GM23338 (cell line): ENCODE results near the gene NR1D1. TPM values are rescaled to one million over a fixed set of nuclear protein-coding genes. Genes with fewer than 3 reads are reported as not detected.
A peak's percentile ranks its signal among the peaks of the same experiment; 100 is the strongest.

ENCODE experiments used
- ATAC-seq: fragments of 200-7000 bp; cut with Tn5 transposase; 3 replicates; pipeline ENCODE4 v1.9.1; 2020
- DNase-seq: peaks from one replicate; pipeline ENCODE4 v3.0.0-alpha.2; 2015; ENCODE audit warnings: low spot score
- H2AFZ ChIP-seq: fragments of 200-600 bp; sonication (generic); 2 replicates; pipeline ENCODE4 v1.8.0; 2016; ENCODE audit warnings: antibody characterized with exemption, mild to moderate bottlenecking, moderate library complexity
- H3F3A ChIP-seq: fragments of 200-600 bp; sonication (generic); replicated peaks from 2 replicates; pipeline ENCODE4 v1.8.0; 2017; ENCODE audit warnings: antibody characterized with exemption, mixed run types, low read depth
- H3K27ac ChIP-seq: fragments of 200-600 bp; sonication (generic); 2 replicates; pipeline ENCODE4 v1.6.1; 2016; ENCODE audit warnings: low read depth
- H3K27me3 ChIP-seq: fragments of 200-600 bp; sonication (generic); 2 replicates; pipeline ENCODE4 v1.8.0; 2016; ENCODE audit warnings: mild to moderate bottlenecking, mixed run types, moderate library complexity; ENCODE audit not compliant: insufficient read depth
- H3K36me3 ChIP-seq: fragments of 200-600 bp; sonication (generic); 2 replicates; pipeline ENCODE4 v1.8.0; 2016; ENCODE audit warnings: mild to moderate bottlenecking; ENCODE audit not compliant: insufficient read depth
- H3K4me1 ChIP-seq: fragments of 200-600 bp; sonication (generic); 2 replicates; pipeline ENCODE4 v1.8.0; 2016; ENCODE audit warnings: mild to moderate bottlenecking, moderate library complexity; ENCODE audit not compliant: insufficient read depth
- H3K4me2 ChIP-seq: fragments of 200-600 bp; sonication (generic); 2 replicates; pipeline ENCODE4 v1.7.1; 2017; ENCODE audit warnings: mixed run types
- H3K4me3 ChIP-seq: fragments of 200-600 bp; sonication (generic); 2 replicates; pipeline ENCODE4 v1.6.1; 2016; ENCODE audit warnings: mixed run types
- H3K79me2 ChIP-seq: fragments of 200-600 bp; sonication (generic); replicated peaks from 2 replicates; pipeline ENCODE4 v1.8.0; 2017; ENCODE audit warnings: mild to moderate bottlenecking; ENCODE audit not compliant: insufficient read depth
- H3K9me2 ChIP-seq: fragments of 200-600 bp; sonication (generic); 2 replicates; pipeline ENCODE4 v1.8.0; 2017; ENCODE audit not compliant: insufficient read depth
- H4K20me1 ChIP-seq: fragments of 200-600 bp; sonication (generic); replicated peaks from 2 replicates; pipeline ENCODE4 v1.8.0; 2017; ENCODE audit warnings: mild to moderate bottlenecking; ENCODE audit not compliant: insufficient read depth
- H3K27ac Mint-ChIP-seq: 2 replicates; pipeline ENCODE4 v1.8.0; 2020; ENCODE audit warnings: inconsistent platforms, mild to moderate bottlenecking, moderate library complexity, mixed read lengths
- H3K27me3 Mint-ChIP-seq: 3 replicates; pipeline ENCODE4 v1.8.0; 2022; ENCODE audit warnings: low read depth, mild to moderate bottlenecking, moderate library complexity, mixed read lengths, inconsistent platforms; ENCODE audit not compliant: insufficient read depth, poor library complexity
- H3K36me3 Mint-ChIP-seq: 3 replicates; pipeline ENCODE4 v1.8.0; 2021; ENCODE audit warnings: low read depth, mild to moderate bottlenecking, inconsistent platforms, moderate library complexity, mixed read lengths
- H3K4me1 Mint-ChIP-seq: 3 replicates; pipeline ENCODE4 v1.8.0; 2020; ENCODE audit warnings: mild to moderate bottlenecking, inconsistent platforms, mixed read lengths
- H3K4me3 Mint-ChIP-seq: 3 replicates; pipeline ENCODE4 v1.8.0; 2021; ENCODE audit warnings: moderate library complexity, mild to moderate bottlenecking, inconsistent platforms, mixed read lengths
- H3K9me3 Mint-ChIP-seq: 3 replicates; pipeline ENCODE4 v1.8.0; 2020; ENCODE audit warnings: moderate library complexity, mild to moderate bottlenecking, inconsistent platforms, mixed read lengths
- ETS1 ChIP-seq: IDR thresholded peaks from 2 replicates; pipeline ENCODE4 v1.6.1; 2016; ENCODE audit warnings: antibody characterized with exemption
- ZNF462 ChIP-seq: fragments of 250-450 bp; sonication (Bioruptor Pico); IDR thresholded peaks from 2 replicates; pipeline ENCODE4 v1.5.0; 2020; ENCODE audit warnings: mild to moderate bottlenecking, moderate library complexity
- polyA plus RNA-seq: library from polyadenylated mRNA; unstranded; fragments of >200 nt; fragmentation: Nextera tagmentation; extraction: Ambion mirVana; gene quantifications from 2 replicates; pipeline ENCODE4 v1.2.1, GENCODE V29; 2016
- total RNA-seq: library from RNA; depleted of rRNA; stranded (reverse); fragments of >200 nt; shearing (Covaris generic); gene quantifications from 2 replicates; pipeline ENCODE4 v1.2.3, GENCODE V29; 2014

The NR1D1 gene
- total and polyA plus RNA-seq, 2 experiments from 2014 or later, result 3.3 to 4.2 TPM

GRCh38 chr17:40097931-40098845 lies 2.2 kb downstream of the NR1D1 start:
- Histone ChIP-seq H3K36me3 (0 out of 2 replicates have a peak, but pooled peaks cover 3% of the 10 kb centered on the region), H3K27ac (peak overlapping the region; percentile 72), H3K9me2 (peaks cover 16% of the 10 kb centered on the region), H4K20me1 (no peaks in the 10 kb centered on the region), H3K4me1 (peaks cover 38% of the 10 kb centered on the region), H2AFZ (peak overlapping the region; percentile 3; the same call in 1 of the 2 replicates), H3K27me3 (peaks cover 14% of the 10 kb centered on the region), H3K4me3 (peak overlapping the region; percentile 75), H3F3A (peaks cover 11% of the 10 kb centered on the region; the same call in 1 of the 2 replicates), H3K79me2 (no peaks in the 10 kb centered on the region), H3K4me2 (peak overlapping the region; percentile 76)
- Mint-ChIP-seq H3K27ac (peak overlapping the region; percentile 89), H3K27me3 (peaks cover 48% of the 10 kb centered on the region), H3K9me3 (peaks cover 11% of the 10 kb centered on the region; the same call in 2 of the 3 replicates), H3K36me3 (peaks cover 49% of the 10 kb centered on the region), H3K4me3 (peak overlapping the region; percentile 82), H3K4me1 (peaks cover 54% of the 10 kb centered on the region)
- DNase-seq, result no peak
- TF ChIP-seq ZNF462 (CRISPR knock-in tag) (0 out of 2 replicates have a peak, but pooled peaks have one; percentile 32), ETS1 (no peak)
- ATAC-seq, result no peak
